Measurements from ENCODE around the gene ZNF778. TPM values are rescaled to one million over a fixed set of nuclear protein-coding genes. Genes with fewer than 3 reads are reported as not detected.

The ZNF778 gene
- total and polyA plus RNA-seq, 2 of the 13 experiments (the other 11 are each of a cell fraction or from before 2014, with no cell fraction given): 3.8 to 7.2 TPM

DNA sequence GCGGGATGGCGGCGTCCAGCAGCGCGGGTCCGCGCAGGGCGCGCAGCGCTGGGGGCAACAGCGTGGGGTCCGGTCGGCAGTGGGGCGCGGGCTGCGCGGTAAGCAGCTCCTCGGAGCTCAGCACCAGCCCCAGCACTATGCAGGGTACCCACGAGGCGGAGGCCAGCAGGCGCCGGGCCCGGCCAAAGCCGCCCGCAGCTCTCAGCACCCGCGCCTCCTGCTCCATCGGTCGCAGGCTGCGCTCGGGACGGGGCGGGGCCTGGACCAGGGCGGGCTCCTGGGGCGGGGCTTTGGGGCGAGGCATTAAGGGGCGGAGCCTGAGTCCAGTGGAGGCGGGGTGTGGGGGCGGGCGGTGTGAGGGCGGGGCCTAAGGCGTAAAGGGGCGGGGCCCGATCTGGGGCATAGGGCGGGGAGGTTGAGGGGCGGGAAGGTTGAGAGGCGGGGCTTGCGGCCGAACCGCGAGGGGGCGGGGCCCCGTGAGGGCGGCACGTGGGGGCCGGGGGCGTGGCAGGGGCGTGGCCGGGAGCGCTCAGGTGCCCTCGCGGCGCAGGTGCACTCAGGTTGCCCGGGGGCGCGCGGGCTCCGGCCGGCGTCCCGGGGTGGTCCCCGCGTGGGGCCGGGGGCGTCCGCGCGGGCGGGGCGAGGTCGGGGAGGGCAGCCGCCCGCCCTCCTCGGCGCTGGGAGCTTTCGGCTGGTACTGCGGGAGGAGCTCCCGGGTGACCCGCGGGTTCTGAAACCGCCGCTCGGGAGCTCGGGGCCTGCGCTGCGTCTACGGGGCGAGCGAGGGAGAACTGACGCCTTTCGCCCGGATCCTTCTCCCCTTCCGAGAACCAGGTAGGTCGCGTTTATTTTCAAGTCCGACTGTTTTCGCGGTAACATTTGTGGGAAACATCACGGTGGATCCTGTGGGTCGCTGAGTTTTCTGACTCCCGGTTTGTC, 15.8 kb upstream of the ZNF778 start (continued):
- TF ChIP-seq SAP130 (CRISPR knock-in tag; IDR thresholded peaks at IDR 0.05; ENCODE audit: low read depth): peak; percentile 69
- TF ChIP-seq PCBP1 (IDR thresholded peaks at IDR 0.05; ENCODE audit: borderline replicate concordance, low read depth, low read length): no peak
- TF ChIP-seq NRL (CRISPR knock-in tag; IDR thresholded peaks at IDR 0.05; ENCODE audit: borderline replicate concordance): peak; percentile 52; the same call in 1 of the 2 replicates
- no peak for TF ChIP-seq ZKSCAN1 (IDR thresholded peaks at IDR 0.05; ENCODE audit: low read length)
- TF ChIP-seq MTA1 (CRISPR knock-in tag; IDR thresholded peaks at IDR 0.05; ENCODE audit: borderline replicate concordance): no peak
- TF ChIP-seq MED1 (CRISPR knock-in tag; IDR thresholded peaks at IDR 0.05): 0 out of 2 replicates have a peak, but pooled peaks have one; percentile 23
- no peak for TF ChIP-seq ZNF430 (CRISPR knock-in tag; IDR thresholded peaks at IDR 0.05)
- TF ChIP-seq ATF7-NPFF (CRISPR knock-in tag; IDR thresholded peaks at IDR 0.05; ENCODE audit: low read depth): peak; percentile 52; the same call in 1 of the 2 replicates
- TF ChIP-seq, protein P1, sequence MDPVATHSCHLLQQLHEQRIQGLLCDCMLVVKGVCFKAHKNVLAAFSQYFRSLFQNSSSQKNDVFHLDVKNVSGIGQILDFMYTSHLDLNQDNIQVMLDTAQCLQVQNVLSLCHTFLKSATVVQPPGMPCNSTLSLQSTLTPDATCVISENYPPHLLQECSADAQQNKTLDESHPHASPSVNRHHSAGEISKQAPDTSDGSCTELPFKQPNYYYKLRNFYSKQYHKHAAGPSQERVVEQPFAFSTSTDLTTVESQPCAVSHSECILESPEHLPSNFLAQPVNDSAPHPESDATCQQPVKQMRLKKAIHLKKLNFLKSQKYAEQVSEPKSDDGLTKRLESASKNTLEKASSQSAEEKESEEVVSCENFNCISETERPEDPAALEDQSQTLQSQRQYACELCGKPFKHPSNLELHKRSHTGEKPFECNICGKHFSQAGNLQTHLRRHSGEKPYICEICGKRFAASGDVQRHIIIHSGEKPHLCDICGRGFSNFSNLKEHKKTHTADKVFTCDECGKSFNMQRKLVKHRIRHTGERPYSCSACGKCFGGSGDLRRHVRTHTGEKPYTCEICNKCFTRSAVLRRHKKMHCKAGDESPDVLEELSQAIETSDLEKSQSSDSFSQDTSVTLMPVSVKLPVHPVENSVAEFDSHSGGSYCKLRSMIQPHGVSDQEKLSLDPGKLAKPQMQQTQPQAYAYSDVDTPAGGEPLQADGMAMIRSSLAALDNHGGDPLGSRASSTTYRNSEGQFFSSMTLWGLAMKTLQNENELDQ (CRISPR knock-in tag; IDR thresholded peaks at IDR 0.05; ENCODE audit: borderline replicate concordance): no peak
- TF ChIP-seq, protein P2, sequence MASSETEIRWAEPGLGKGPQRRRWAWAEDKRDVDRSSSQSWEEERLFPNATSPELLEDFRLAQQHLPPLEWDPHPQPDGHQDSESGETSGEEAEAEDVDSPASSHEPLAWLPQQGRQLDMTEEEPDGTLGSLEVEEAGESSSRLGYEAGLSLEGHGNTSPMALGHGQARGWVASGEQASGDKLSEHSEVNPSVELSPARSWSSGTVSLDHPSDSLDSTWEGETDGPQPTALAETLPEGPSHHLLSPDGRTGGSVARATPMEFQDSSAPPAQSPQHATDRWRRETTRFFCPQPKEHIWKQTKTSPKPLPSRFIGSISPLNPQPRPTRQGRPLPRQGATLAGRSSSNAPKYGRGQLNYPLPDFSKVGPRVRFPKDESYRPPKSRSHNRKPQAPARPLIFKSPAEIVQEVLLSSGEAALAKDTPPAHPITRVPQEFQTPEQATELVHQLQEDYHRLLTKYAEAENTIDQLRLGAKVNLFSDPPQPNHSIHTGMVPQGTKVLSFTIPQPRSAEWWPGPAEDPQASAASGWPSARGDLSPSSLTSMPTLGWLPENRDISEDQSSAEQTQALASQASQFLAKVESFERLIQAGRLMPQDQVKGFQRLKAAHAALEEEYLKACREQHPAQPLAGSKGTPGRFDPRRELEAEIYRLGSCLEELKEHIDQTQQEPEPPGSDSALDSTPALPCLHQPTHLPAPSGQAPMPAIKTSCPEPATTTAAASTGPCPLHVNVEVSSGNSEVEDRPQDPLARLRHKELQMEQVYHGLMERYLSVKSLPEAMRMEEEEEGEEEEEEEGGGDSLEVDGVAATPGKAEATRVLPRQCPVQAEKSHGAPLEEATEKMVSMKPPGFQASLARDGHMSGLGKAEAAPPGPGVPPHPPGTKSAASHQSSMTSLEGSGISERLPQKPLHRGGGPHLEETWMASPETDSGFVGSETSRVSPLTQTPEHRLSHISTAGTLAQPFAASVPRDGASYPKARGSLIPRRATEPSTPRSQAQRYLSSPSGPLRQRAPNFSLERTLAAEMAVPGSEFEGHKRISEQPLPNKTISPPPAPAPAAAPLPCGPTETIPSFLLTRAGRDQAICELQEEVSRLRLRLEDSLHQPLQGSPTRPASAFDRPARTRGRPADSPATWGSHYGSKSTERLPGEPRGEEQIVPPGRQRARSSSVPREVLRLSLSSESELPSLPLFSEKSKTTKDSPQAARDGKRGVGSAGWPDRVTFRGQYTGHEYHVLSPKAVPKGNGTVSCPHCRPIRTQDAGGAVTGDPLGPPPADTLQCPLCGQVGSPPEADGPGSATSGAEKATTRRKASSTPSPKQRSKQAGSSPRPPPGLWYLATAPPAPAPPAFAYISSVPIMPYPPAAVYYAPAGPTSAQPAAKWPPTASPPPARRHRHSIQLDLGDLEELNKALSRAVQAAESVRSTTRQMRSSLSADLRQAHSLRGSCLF (CRISPR knock-in tag; IDR thresholded peaks at IDR 0.05; ENCODE audit: borderline replicate concordance): 0 out of 2 replicates have a peak, but pooled peaks have one; percentile 32
- TF ChIP-seq, protein P3, sequence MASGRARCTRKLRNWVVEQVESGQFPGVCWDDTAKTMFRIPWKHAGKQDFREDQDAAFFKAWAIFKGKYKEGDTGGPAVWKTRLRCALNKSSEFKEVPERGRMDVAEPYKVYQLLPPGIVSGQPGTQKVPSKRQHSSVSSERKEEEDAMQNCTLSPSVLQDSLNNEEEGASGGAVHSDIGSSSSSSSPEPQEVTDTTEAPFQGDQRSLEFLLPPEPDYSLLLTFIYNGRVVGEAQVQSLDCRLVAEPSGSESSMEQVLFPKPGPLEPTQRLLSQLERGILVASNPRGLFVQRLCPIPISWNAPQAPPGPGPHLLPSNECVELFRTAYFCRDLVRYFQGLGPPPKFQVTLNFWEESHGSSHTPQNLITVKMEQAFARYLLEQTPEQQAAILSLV (CRISPR knock-in tag; IDR thresholded peaks at IDR 0.05; ENCODE audit: borderline replicate concordance): 0 out of 2 replicates have a peak, but pooled peaks have one; percentile 26
- no peak for TF ChIP-seq HDAC1 (CRISPR knock-in tag; IDR thresholded peaks at IDR 0.05)
- TF ChIP-seq RELA (CRISPR knock-in tag; IDR thresholded peaks at IDR 0.05): no peak
- no peak for TF ChIP-seq ZNF350 (CRISPR knock-in tag; IDR thresholded peaks at IDR 0.05; ENCODE audit: borderline replicate concordance, low read depth)
- TF ChIP-seq, protein P4, sequence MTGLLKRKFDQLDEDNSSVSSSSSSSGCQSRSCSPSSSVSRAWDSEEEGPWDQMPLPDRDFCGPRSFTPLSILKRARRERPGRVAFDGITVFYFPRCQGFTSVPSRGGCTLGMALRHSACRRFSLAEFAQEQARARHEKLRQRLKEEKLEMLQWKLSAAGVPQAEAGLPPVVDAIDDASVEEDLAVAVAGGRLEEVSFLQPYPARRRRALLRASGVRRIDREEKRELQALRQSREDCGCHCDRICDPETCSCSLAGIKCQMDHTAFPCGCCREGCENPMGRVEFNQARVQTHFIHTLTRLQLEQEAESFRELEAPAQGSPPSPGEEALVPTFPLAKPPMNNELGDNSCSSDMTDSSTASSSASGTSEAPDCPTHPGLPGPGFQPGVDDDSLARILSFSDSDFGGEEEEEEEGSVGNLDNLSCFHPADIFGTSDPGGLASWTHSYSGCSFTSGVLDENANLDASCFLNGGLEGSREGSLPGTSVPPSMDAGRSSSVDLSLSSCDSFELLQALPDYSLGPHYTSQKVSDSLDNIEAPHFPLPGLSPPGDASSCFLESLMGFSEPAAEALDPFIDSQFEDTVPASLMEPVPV (CRISPR knock-in tag; IDR thresholded peaks at IDR 0.05): no peak
- TF ChIP-seq HOXA9 (CRISPR knock-in tag; IDR thresholded peaks at IDR 0.05; ENCODE audit: borderline replicate concordance): no peak
- TF ChIP-seq ZNF7 (CRISPR knock-in tag; IDR thresholded peaks at IDR 0.05): no peak
- TF ChIP-seq ZNF773 (CRISPR knock-in tag; IDR thresholded peaks at IDR 0.05; ENCODE audit: borderline replicate concordance): no peak

All from HepG2 (cell line).